ENCODE measurements around the gene ZBTB7B. TPM values are rescaled to one million over a fixed set of nuclear protein-coding genes. Genes with fewer than 3 reads are reported as not detected.

Gene ZBTB7B
- polyA plus RNA-seq, 4 donors, result 3.8 to 19.1 (median 12.4) TPM

- DNase-seq (ENCODE audit: low read depth in 4 of 4, low spot score in 3 of 4), result no peak
Measured at GRCh38 chr1:155014709-155015508, 12.3 kb downstream of the ZBTB7B start.

DNA sequence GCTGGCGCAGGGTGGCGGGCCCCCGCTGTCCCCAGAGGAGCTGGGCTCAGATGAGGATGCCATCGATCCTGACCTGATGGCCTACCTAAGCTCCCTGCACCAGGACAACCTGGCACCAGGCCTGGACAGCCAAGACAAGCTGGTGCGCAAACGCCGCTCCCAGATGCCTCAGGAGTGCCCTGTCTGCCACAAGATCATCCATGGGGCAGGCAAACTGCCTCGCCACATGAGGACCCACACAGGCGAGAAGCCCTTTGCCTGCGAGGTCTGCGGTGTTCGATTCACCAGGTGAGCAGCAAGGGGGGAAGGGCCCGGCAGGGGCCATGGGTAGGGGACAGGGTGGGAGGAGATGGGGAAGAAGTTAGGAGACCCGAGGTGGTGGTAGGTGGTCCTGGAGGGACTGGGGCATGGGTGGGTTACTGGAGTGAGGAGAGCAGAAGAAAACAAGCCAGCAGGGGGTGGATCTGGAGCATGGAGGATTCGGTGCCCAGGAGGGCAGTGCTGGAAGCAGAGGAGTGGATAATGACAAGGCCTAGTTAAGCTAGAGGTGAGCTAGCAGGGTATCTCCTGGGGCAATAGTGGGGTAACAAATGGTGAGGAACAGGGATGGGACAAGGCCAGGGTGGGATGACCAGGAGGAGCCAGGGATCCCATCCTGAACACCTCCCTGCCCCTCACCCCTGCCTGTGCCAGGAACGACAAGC is 13.1 kb downstream of the ZBTB7B start:
- no peak for DNase-seq (ENCODE audit: low read depth in 4 of 4, low spot score in 3 of 4)

DNA sequence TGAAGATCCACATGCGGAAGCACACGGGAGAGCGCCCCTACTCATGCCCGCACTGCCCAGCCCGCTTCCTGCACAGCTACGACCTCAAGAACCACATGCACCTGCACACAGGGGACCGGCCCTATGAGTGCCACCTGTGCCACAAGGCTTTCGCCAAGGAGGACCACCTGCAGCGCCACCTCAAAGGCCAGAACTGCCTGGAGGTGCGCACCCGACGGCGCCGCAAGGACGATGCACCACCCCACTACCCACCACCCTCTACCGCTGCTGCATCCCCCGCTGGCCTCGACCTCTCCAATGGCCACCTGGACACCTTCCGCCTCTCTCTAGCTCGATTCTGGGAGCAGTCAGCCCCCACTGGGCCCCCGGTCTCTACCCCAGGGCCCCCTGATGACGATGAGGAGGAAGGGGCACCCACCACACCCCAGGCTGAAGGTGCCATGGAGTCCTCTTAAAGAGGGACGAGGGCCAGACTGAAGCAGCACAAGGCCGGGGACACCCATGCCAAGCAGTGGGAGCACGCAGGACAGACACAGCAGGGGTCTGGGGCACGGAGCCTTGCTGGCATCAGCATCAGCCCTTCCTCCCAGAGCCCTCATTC is 13.7 kb downstream of the ZBTB7B start:
- no peak for DNase-seq (ENCODE audit: low read depth in 4 of 4, low spot score in 3 of 4)

- DNase-seq (ENCODE audit: low read depth in 4 of 4, low spot score in 3 of 4), result peak in 1 of 4 donors; percentile 77
Measured at GRCh38 chr1:155017041-155017945, 14.7 kb downstream of the ZBTB7B start.

- DNase-seq (ENCODE audit: low read depth in 4 of 4, low spot score in 3 of 4), result no peak
Measured at GRCh38 chr1:155017946-155018316, 15.3 kb downstream of the ZBTB7B start.

DNA sequence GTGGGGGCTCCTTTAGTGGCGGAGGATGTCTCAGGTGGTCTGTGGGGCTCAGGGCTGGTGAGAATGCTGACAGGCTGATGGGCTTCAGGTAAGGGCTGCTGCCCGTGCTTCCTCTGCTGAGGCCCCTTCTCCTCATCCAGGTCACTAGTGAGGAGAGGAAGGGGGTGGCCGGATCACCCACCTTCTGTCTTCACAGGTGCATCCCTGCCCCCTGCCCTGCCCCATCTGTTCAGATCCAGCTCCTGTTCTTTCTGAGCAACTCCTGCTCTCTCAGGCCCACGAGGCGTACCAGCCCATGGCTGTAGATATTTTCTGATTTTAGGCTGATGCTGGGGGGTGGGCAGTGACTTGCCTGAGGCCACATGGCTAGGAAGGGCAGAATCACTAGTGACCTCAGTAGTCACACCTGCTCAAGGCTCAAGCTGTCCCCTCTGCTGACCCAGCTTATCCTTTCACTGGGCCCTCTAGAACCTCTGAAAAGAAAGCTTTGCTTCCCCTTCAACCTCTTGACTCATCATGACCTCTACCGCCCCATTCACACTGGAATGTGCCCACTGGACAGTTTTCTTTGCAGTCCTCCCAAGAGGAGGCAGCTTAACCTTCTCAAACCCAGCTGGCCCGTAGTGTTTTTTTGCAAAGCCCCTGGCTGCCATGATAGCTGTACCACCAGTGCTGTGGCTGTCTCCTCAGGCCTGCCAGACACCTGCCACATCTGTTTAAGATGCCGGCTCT is 16.2 kb downstream of the ZBTB7B start:
- DNase-seq (ENCODE audit: low read depth in 4 of 4, low spot score in 3 of 4), result no peak

DNA sequence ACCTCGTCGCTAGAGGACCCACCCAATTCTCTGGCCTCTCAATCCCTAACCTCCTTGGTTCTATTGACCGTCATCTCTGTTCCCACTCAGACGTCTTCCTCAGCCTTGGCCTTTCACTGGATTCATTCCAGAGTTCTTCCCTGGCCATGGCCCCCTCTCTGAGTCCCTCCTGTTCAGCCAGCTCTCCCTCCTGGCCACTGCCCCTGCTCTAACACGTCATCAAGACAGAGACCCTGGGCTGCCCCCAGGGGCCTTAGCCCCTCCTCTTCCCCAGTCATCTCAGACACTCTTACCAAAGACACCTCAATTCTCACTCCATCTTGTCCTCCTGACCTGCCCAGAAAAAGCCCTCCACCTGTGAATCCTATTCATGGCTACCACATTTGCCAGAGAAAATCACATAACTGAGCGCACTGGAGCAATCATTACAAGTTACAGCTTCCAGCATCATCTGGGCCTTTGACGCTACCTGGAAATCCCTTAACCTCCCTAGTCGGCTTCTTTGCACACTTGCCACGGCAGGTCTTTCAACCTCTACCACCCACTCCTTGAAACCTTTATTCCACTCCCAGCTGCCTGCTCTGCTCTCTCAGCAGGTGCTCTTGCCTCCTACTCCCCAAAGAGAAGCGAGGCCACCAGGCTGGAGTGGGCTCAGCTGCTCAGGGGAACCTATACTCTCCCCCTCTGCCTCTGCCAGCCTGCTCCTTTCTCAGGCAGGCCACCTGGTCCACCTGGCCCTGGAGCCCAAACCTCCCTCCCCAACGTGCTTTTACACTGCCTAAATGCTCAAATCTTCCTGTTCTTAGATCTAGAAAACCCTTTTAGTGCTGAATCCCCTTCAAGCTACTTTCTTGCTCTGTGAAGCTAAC is 17.0 kb downstream of the ZBTB7B start:
- DNase-seq (ENCODE audit: low read depth in 4 of 4, low spot score in 3 of 4), result no peak

DNA sequence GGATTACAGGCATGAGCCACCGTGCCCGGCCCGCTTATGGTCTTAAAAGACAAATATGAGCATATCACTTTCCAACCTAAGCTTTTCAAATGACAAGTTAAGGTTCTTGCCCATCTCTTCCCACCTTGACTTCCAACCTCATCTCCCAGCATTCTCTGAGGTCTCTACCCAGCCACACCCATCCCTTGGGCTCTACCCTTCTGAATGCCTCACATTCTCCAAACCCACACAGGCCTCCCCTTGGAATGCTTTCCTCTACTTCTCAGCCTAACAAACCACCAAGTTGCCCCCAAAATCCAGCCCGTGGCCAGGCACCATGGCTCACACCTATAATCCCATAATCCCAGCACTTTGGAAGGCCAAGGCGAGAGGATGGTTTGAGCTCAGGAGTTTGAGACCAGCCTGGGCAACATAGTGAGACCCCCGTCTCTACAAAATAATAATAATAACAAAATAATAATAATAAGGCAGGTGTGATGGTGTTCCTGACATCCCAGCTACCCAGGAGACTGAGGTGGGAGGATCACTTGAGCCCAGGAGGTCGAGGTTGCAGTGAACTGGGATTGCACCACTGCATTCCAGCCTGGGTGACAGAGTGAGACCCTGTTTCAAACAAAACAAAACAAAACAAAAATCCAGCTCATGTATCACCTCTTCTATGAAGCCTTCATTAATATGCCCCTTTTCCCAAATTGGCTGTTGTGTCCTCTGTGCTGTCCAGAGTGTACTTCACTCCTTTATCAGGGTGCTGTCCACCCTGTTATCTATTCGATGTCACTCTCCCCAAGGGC is 19.7 kb downstream of the ZBTB7B start:
- no peak for DNase-seq (ENCODE audit: low read depth in 4 of 4, low spot score in 3 of 4)

GRCh38 chr1:155022927-155023236 is 20.3 kb downstream of the ZBTB7B start:
- no peak for DNase-seq (ENCODE audit: low read depth in 4 of 4, low spot score in 3 of 4)

DNA sequence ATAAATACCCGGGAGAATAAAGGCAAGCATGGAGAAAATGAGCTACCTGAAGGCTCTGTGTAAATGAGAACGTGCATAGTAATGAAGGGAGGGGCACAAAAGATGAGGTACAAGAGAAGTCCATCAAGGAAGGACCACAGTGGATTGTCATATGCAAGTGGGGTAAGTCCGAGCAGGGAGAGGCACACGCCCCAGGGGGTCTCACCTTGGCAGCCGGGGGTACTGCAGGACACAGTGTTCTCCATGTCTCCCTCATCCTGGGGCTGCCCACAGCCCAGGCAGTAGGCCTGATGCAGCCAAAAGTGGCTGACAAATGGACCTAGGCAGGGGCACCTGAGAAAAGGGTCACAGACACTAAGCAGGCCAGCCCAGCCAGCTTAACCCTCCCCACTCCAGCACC is 21.0 kb downstream of the ZBTB7B start:
- no peak for DNase-seq (ENCODE audit: low read depth in 4 of 4, low spot score in 3 of 4)

DNA sequence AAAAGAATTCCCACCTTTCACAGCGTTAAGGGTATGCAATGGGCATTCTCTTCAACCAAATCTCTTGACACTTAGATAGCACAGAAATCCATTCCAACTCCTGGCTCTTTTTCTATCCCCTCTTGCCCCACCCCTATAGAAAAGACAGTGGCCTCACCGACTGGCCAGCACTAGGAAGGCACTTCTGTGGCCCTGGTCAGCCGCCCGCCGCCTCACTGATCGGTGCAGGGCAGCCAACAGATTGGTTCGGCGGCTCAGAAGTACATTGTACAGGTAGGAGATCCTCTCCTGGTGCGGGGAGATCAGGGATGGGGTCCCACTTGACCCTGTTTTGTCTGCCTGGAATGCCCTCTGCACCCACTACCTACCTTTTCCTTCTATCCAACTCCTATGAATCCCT is 21.7 kb downstream of the ZBTB7B start:
- DNase-seq (ENCODE audit: low read depth in 4 of 4, low spot score in 3 of 4), result no peak

GRCh38 chr1:155026154-155026553 is 23.6 kb downstream of the ZBTB7B start:
- no peak for DNase-seq (ENCODE audit: low read depth in 4 of 4, low spot score in 3 of 4)

- DNase-seq (ENCODE audit: low read depth in 4 of 4, low spot score in 3 of 4), result no peak
Measured at GRCh38 chr1:155026588-155026987, 24.0 kb downstream of the ZBTB7B start.

- no peak for DNase-seq (ENCODE audit: low read depth in 4 of 4, low spot score in 3 of 4)
Measured at GRCh38 chr1:155029513-155030242, 27.1 kb downstream of the ZBTB7B start.

- DNase-seq (ENCODE audit: low read depth in 4 of 4, low spot score in 3 of 4), result no peak
Measured at GRCh38 chr1:155030243-155030795, 27.7 kb downstream of the ZBTB7B start.

- no peak for DNase-seq (ENCODE audit: low read depth in 4 of 4, low spot score in 3 of 4)
Measured at GRCh38 chr1:155030899-155031298, 28.3 kb downstream of the ZBTB7B start.

DNA sequence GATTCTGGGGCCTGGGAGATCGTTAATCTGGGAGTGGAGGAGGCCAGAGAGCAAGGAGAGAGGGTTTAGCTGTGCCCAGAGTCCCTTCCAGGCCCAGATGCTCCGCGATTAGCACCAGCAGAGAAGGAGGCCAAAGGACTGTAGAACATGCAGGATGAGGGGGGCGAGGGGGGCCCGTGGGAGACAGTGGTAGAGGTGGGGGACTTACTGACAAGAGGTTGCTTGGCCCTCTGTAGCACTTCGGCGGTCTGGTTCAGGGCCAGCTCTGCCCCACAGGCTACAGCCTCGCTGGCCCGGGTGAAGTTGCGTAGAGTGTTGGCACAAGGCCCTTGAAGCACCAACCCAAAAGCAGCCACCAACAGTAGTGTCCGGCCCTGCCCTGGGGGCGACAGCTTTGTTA is 30.3 kb downstream of the ZBTB7B start:
- no peak for DNase-seq (ENCODE audit: low read depth in 4 of 4, low spot score in 3 of 4)

DNA sequence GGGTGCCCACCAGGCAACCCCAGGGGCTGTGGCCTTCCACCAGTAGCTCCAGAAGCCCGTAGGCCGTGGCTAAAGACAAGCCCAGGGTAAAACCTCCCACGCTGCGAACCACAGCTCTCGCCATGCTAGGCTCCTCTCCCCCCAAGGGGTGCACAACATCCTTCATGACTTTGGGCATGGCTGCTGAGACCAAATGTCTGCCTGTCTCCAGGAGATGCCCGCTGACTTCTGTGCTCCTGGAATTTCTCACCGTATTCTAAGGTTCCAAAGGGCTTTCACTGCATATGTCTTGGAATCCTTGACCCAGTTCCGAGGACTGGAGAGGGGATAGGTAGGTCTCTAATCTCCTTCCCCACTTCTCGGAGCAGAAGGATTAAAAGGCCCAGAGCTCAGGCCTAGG is 30.9 kb downstream of the ZBTB7B start, which contains the start of the genes DCST1 and DCST2:
Gene DCST1, plus strand, starts transcription at position 301 of the 400 bp plus-strand sequence. CDS start 213 bp downstream, outside the sequence.
Gene DCST2, minus strand, starts transcription at position 258 of the 400 bp plus-strand sequence. Its CDS starts 80 bp downstream, at position 178.
- DNase-seq (ENCODE audit: low read depth in 4 of 4, low spot score in 3 of 4), result no peak
